ENCODE data around the gene COPE. TPM values are rescaled to one million over a fixed set of nuclear protein-coding genes. Genes with fewer than 3 reads are reported as not detected.

The COPE gene
- total RNA-seq, 1 donor from 2014 or later: 128 TPM

- TF ChIP-seq CTCF (IDR thresholded peaks at IDR 0.05; ENCODE audit: borderline replicate concordance): no peak
- Histone ChIP-seq H3K4me1 (peaks cover 5% of the 10 kb centered on the region), H3K4me3 (no peak overlapping the region), H3K36me3 (peaks cover 48% of the 10 kb centered on the region), H3K9me3 (replicated peaks) (no peaks in the 10 kb centered on the region), H3K27me3 (ENCODE audit: low read depth) (peaks cover 14% of the 10 kb centered on the region), H3K27ac (replicated peaks) (no peak overlapping the region)
- intact Hi-C loops (cut with micrococcal nuclease): no loop called here
- no peak for DNase-seq
Measured at GRCh38 chr19:18900700-18901481, 18.3 kb downstream of the COPE start.

GRCh38 chr19:18899624-18900560 lies 19.3 kb downstream of the COPE start:
- intact Hi-C loops (cut with micrococcal nuclease): no loop called here
- H3K27ac ChIP-seq (replicated peaks): no peak overlapping the region
- no peak for DNase-seq
- no peaks in the 10 kb centered on the region for H3K9me3 ChIP-seq (replicated peaks)
- peaks cover 23% of the 10 kb centered on the region for H3K27me3 ChIP-seq (ENCODE audit: low read depth)
- H3K36me3 ChIP-seq: peaks cover 38% of the 10 kb centered on the region
- no peak for TF ChIP-seq CTCF (IDR thresholded peaks at IDR 0.05; ENCODE audit: borderline replicate concordance)
- peaks cover 13% of the 10 kb centered on the region for H3K4me1 ChIP-seq
- H3K4me3 ChIP-seq: no peak overlapping the region

GRCh38 chr19:18898607-18899408 lies 20.4 kb downstream of the COPE start:
- Histone ChIP-seq H3K27me3 (ENCODE audit: low read depth) (peaks cover 33% of the 10 kb centered on the region), H3K4me3 (no peak overlapping the region), H3K27ac (replicated peaks) (no peak overlapping the region), H3K4me1 (peaks cover 24% of the 10 kb centered on the region), H3K36me3 (peaks cover 28% of the 10 kb centered on the region), H3K9me3 (replicated peaks) (no peaks in the 10 kb centered on the region)
- intact Hi-C loops (cut with micrococcal nuclease): no loop called here
- DNase-seq: no peak
- TF ChIP-seq CTCF (IDR thresholded peaks at IDR 0.05; ENCODE audit: borderline replicate concordance): no peak

GRCh38 chr19:18898081-18898606 lies 21.0 kb downstream of the COPE start:
- intact Hi-C loops (cut with micrococcal nuclease): no loop called here

More at GRCh38 chr19:18898081-18898606, 21.0 kb downstream of the COPE start:
- Histone ChIP-seq H3K27me3 (ENCODE audit: low read depth) (peaks cover 40% of the 10 kb centered on the region), H3K36me3 (peaks cover 28% of the 10 kb centered on the region), H3K27ac (replicated peaks) (no peak overlapping the region), H3K4me3 (no peak overlapping the region), H3K4me1 (peaks cover 24% of the 10 kb centered on the region), H3K9me3 (replicated peaks) (no peaks in the 10 kb centered on the region)
- TF ChIP-seq CTCF (IDR thresholded peaks at IDR 0.05; ENCODE audit: borderline replicate concordance): no peak
- no peak for DNase-seq
